HG02678 (cell line): ENCODE measurements around the gene SYCN.

Source experiments
- ATAC-seq: cut with Tn5 transposase; IDR thresholded peaks from one replicate; pipeline ENCODE4 v1.9.1; 2021; ENCODE audit warnings: mild to moderate bottlenecking, moderate library complexity; ENCODE audit not compliant: unreplicated experiment

SYCN gene

GRCh38 chr19:39173502-39173991, 30.5 kb downstream of the SYCN start:
- no peak for ATAC-seq

- ATAC-seq, result no peak
Observed at GRCh38 chr19:39172700-39173501, 31.2 kb downstream of the SYCN start.

- ATAC-seq, result no peak
Observed at GRCh38 chr19:39171479-39172465, 32.3 kb downstream of the SYCN start.

GRCh38 chr19:39170386-39171231, 33.5 kb downstream of the SYCN start:
- no peak for ATAC-seq

- no peak for ATAC-seq
Observed at GRCh38 chr19:39169143-39169810, 34.8 kb downstream of the SYCN start.

GRCh38 chr19:39168258-39169142, 35.6 kb downstream of the SYCN start:
- ATAC-seq, result no peak

GRCh38 chr19:39167461-39168257, 36.4 kb downstream of the SYCN start:
- ATAC-seq, result no peak

GRCh38 chr19:39166571-39167391, 37.3 kb downstream of the SYCN start:
- no peak for ATAC-seq

GRCh38 chr19:39165857-39166256, 38.2 kb downstream of the SYCN start:
- ATAC-seq, result no peak

- no peak for ATAC-seq
Observed at GRCh38 chr19:39164289-39164688, 39.8 kb downstream of the SYCN start.

GRCh38 chr19:39163621-39164020, 40.4 kb downstream of the SYCN start:
- ATAC-seq, result no peak

- no peak for ATAC-seq
Observed at GRCh38 chr19:39162441-39163043, 41.5 kb downstream of the SYCN start.

GRCh38 chr19:39160889-39161672, 43.0 kb downstream of the SYCN start:
- ATAC-seq, result no peak

GRCh38 chr19:39160523-39160861, 43.6 kb downstream of the SYCN start:
- ATAC-seq, result no peak

- no peak for ATAC-seq
Observed at GRCh38 chr19:39158646-39159260, 45.3 kb downstream of the SYCN start.

GRCh38 chr19:39157997-39158389, 46.1 kb downstream of the SYCN start:
- no peak for ATAC-seq
